Endothelial cell of umbilical vein (primary cell): ENCODE measurements around the gene NUTF2. TPM values are rescaled to one million over a fixed set of nuclear protein-coding genes. Genes with fewer than 3 reads are reported as not detected.

Source experiments
- BruUV-seq: library from RNA; stranded (reverse); fragments of 400-500 nt; replicated peaks from 2 replicates; lab custom pipeline; 2021; lab: Mats Ljungman, UMichigan
- CTCF ChIA-PET: fragments of 300-600, 350-600 bp; sonication (Branson Sonifier 250); formaldehyde crosslinking; loops from one replicate; lab custom pipeline; 2021; ENCODE audit warnings: antibody characterized with exemption, inconsistent platforms; lab: Charles Lee
- POLR2A ChIA-PET: fragments of 300-600, 350-600 bp; sonication (Branson Sonifier 250); formaldehyde crosslinking; loops from one replicate; lab custom pipeline; 2021; ENCODE audit warnings: antibody characterized with exemption, inconsistent platforms; lab: Charles Lee
- DNase-seq: peaks from one replicate; pipeline ENCODE4 v3.0.0-alpha.2; 2011; ENCODE audit warnings: low read depth, low spot score
- FAIRE-seq: peaks from 2 replicates; lab custom pipeline; 2011; peaks lifted over from hg19 to GRCh38; lab: Jason Lieb, UNC
- H2AFZ ChIP-seq: 2 replicates; pipeline ENCODE4 v1.6.0; 2012; ENCODE audit warnings: low read depth, low read length, control low read depth, inconsistent platforms
- H3K27ac ChIP-seq: 2 replicates; pipeline ENCODE4 v1.5.1; 2011; ENCODE audit warnings: low read depth, mild to moderate bottlenecking, control low read depth, low read length, moderate library complexity; ENCODE audit not compliant: insufficient read depth
- H3K27me3 ChIP-seq, 2 experiments: 2 replicates each; pipeline versions ENCODE4 v1.6.0 to v1.6.1; 2011; ENCODE audit warnings: low read length in 2 of 2, mixed read lengths in 1 of 2; ENCODE audit not compliant: control insufficient read depth in 2 of 2, insufficient read depth in 2 of 2
- H3K36me3 ChIP-seq, 2 experiments: 2 replicates in 1 of 2; 3 replicates in 1 of 2; pipeline ENCODE4 v1.5.1; 2011; ENCODE audit warnings: low read length in 2 of 2, mild to moderate bottlenecking in 1 of 2, moderate library complexity in 1 of 2; ENCODE audit not compliant: control insufficient read depth in 2 of 2, insufficient read depth in 2 of 2; ENCODE audit errors: extremely low read depth in 1 of 2
- H3K4me1 ChIP-seq: 3 replicates; pipeline ENCODE4 v1.5.1; 2011; ENCODE audit warnings: mild to moderate bottlenecking, low read length; ENCODE audit not compliant: control insufficient read depth, insufficient read depth; ENCODE audit errors: extremely low read depth
- H3K4me2 ChIP-seq: 2 replicates; pipeline ENCODE4 v1.6.1; 2011; ENCODE audit warnings: low read length, control low read depth, mixed read lengths; ENCODE audit not compliant: insufficient read depth
- H3K4me3 ChIP-seq, 3 experiments: fragments of 200-600 bp in 1 of 3; sonication (generic), shearing (Covaris generic) in 1 of 3; replicated peaks in 1 of 3; 2 replicates each; pipeline ENCODE4 v1.5.1; 2011 to 2016; ENCODE audit warnings: control low read depth in 3 of 3, low read length in 3 of 3, mild to moderate bottlenecking in 2 of 3, inconsistent platforms in 1 of 3, low read depth in 1 of 3, moderate library complexity in 1 of 3; ENCODE audit not compliant: insufficient read depth in 1 of 3
- H3K79me2 ChIP-seq: 2 replicates; pipeline ENCODE4 v1.6.0; 2012; ENCODE audit warnings: low read length, inconsistent platforms; ENCODE audit not compliant: control insufficient read depth, insufficient read depth
- H3K9ac ChIP-seq: replicated peaks from 2 replicates; pipeline ENCODE3; 2011; ENCODE audit warnings: low read length, control low read depth; ENCODE audit not compliant: insufficient read depth; ENCODE audit errors: extremely low read depth
- H3K9me1 ChIP-seq: replicated peaks from 3 replicates; pipeline ENCODE4 v1.6.0; 2011; ENCODE audit warnings: mild to moderate bottlenecking, low read length; ENCODE audit not compliant: control insufficient read depth, insufficient read depth; ENCODE audit errors: extremely low read depth
- H3K9me3 ChIP-seq: replicated peaks from 2 replicates; pipeline ENCODE4 v1.5.1; 2012; ENCODE audit warnings: low read length, inconsistent platforms; ENCODE audit not compliant: control insufficient read depth, insufficient read depth
- H4K20me1 ChIP-seq: replicated peaks from 2 replicates; pipeline ENCODE3; 2011; ENCODE audit warnings: mild to moderate bottlenecking, low read length; ENCODE audit not compliant: control insufficient read depth, insufficient read depth; ENCODE audit errors: extremely low read depth
- CTCF ChIP-seq, 2 donors: IDR thresholded peaks; 1 replicate in 1 of 2; 2 replicates in 1 of 2; pipeline ENCODE4 v1.5.1; 2011; ENCODE audit warnings: low read length in 2 of 2, mild to moderate bottlenecking in 2 of 2, moderate library complexity in 2 of 2, control low read depth in 1 of 2, inconsistent platforms in 1 of 2, low read depth in 1 of 2; ENCODE audit not compliant: insufficient read depth in 1 of 2; ENCODE audit errors: extremely low read depth in 1 of 2
- EZH2 ChIP-seq: IDR thresholded peaks from 2 replicates; pipeline ENCODE4 v1.6.1; 2012; ENCODE audit warnings: borderline replicate concordance, low read depth, mild to moderate bottlenecking, moderate library complexity, low read length, inconsistent platforms; ENCODE audit not compliant: severe bottlenecking
- FOS ChIP-seq: IDR thresholded peaks from 2 replicates; pipeline ENCODE4 v1.6.1; 2011; ENCODE audit warnings: mild to moderate bottlenecking, low read length, moderate library complexity, borderline replicate concordance; ENCODE audit not compliant: insufficient read depth
- GATA2 ChIP-seq: IDR thresholded peaks from 2 replicates; pipeline ENCODE4 v1.7.0; 2011; ENCODE audit warnings: low read depth, mild to moderate bottlenecking, moderate library complexity, mixed read lengths, low read length; ENCODE audit not compliant: insufficient read length, insufficient read depth
- JUN ChIP-seq: IDR thresholded peaks from 2 replicates; pipeline ENCODE4 v1.6.1; 2011; ENCODE audit warnings: borderline replicate concordance, low read depth; ENCODE audit not compliant: insufficient read length, insufficient read depth
- MAX ChIP-seq: IDR thresholded peaks from 2 replicates; pipeline ENCODE4 v1.6.1; 2011; ENCODE audit not compliant: insufficient read depth, insufficient read length
- MYC ChIP-seq: IDR thresholded peaks from one replicate; pipeline ENCODE4 v1.6.1; 2011; ENCODE audit warnings: mild to moderate bottlenecking, low read depth, low read length
- POLR2A ChIP-seq: IDR thresholded peaks from 2 replicates; pipeline ENCODE4 v1.6.1; 2012; ENCODE audit warnings: low read depth, mild to moderate bottlenecking, control low read depth, low read length
- POLR2AphosphoS5 ChIP-seq: IDR thresholded peaks from 2 replicates; pipeline ENCODE4 v1.6.1; 2012; ENCODE audit warnings: low read depth, mild to moderate bottlenecking, control low read depth, low read length, moderate library complexity; ENCODE audit not compliant: insufficient read depth
- dilution Hi-C: fragments of 300-500 bp; cut with MboI; formaldehyde crosslinking; loops from one replicate; pipeline ENCODE4 v1.15.0; 2019; ENCODE audit warnings: low sequenced_read_pairs; ENCODE audit not compliant: extremely low pct_ligation_motif_present
- intact Hi-C: fragments of 100-400 bp; cut with micrococcal nuclease; formaldehyde crosslinking; loops from one replicate; pipeline ENCODE4 v1.10.0; 2022
- polyA plus RNA-seq, 4 experiments: library from polyadenylated mRNA; depleted of rRNA in 3 of 4; stranded (reverse) in 3 of 4; unstranded in 1 of 4; fragments of >200 nt; gene quantifications; 2 replicates each; pipeline versions ENCODE4 v1.2.1 to v1.2.3, GENCODE V29; 2011 to 2012; ENCODE audit warnings: missing spikeins in 1 of 4
- total RNA-seq: library from RNA; stranded (reverse); gene quantifications from 2 replicates; pipeline ENCODE4 v1.2.3, GENCODE V29; 2021

The NUTF2 gene
- total and polyA plus RNA-seq, 2 donors (not counting 3 experiments of a cell fraction or from before 2014, with no cell fraction given), result 208 to 273 TPM

- no peak for DNase-seq
- BruUV-seq, result no TSS peak
- peaks cover 12% of the 10 kb centered on the region for H3K4me1 ChIP-seq
- H3K4me2 ChIP-seq, result no peak overlapping the region
- peaks cover 18% of the 10 kb centered on the region for H3K79me2 ChIP-seq
- H3K9me1 ChIP-seq, result no peaks in the 10 kb centered on the region
- FAIRE-seq, result no peak
- TF ChIP-seq MYC, result no peak
- TF ChIP-seq GATA2, result no peak
- no peak for TF ChIP-seq CTCF (IDR thresholded peaks at IDR 0.05; ENCODE audit: extremely low read depth in 1 of 2, insufficient read depth in 1 of 2, low read depth in 1 of 2, low read length in 2 of 2)
- no peak for TF ChIP-seq FOS
- TF ChIP-seq EZH2, result no peak
- no peak for TF ChIP-seq JUN
- TF ChIP-seq MAX, result no peak
- no peak for TF ChIP-seq POLR2A
- no peak for TF ChIP-seq POLR2AphosphoS5
- H3K4me3 ChIP-seq, result no peak overlapping the region
- H3K9ac ChIP-seq, result no peak overlapping the region
- ChIA-PET CTCF (interaction anchor here (3.7 kb wide), 1 partner anchor 18 kb away, joined by 17 read pairs; no protein-coding TSS in a partner anchor), POLR2A (no interaction called here)
- H3K9me3 ChIP-seq, result no peaks in the 10 kb centered on the region
- dilution Hi-C loops, result loop anchor here (25.0 kb wide), 1 partner anchor 214 kb away; no protein-coding TSS in a partner anchor
- no peaks in the 10 kb centered on the region for H3K27me3 ChIP-seq
- no peak overlapping the region for H2AFZ ChIP-seq
- intact Hi-C loops, result loop anchor here (1.0 to 10.0 kb wide), 2 partner anchors 8 to 587 kb away; partner anchors contain the start of gene PSKH1
- no peaks in the 10 kb centered on the region for H4K20me1 ChIP-seq
- peaks cover 0 to 2% of the 10 kb centered on the region in 2 experiments for H3K36me3 ChIP-seq
- no peak overlapping the region for H3K27ac ChIP-seq
These were observed 55.0 kb downstream of the NUTF2 start for GRCh38 chr16:67901734-67902133.
